HepG2 (cell line): ENCODE results near the gene WDR82. TPM values are rescaled to one million over a fixed set of nuclear protein-coding genes. Genes with fewer than 3 reads are reported as not detected.

Experiments
- CBX5 ChIP-seq: sonication (generic); formaldehyde crosslinking; IDR thresholded peaks from 2 replicates; pipeline ENCODE4 v1.4.0; 2020; ENCODE audit warnings: missing genetic modification reagents, borderline replicate concordance
- DPF2 ChIP-seq: sonication (generic); formaldehyde crosslinking; IDR thresholded peaks from 2 replicates; pipeline ENCODE4 v1.4.0; 2020; ENCODE audit warnings: mild to moderate bottlenecking, low read depth, missing genetic modification reagents, borderline replicate concordance
- DRAP1 ChIP-seq: IDR thresholded peaks from 2 replicates; pipeline ENCODE4 v1.6.1; 2016; ENCODE audit warnings: missing genetic modification reagents, missing compliant biosample characterization
- ESRRA ChIP-seq: sonication (generic); formaldehyde crosslinking; IDR thresholded peaks from 2 replicates; pipeline ENCODE4 v1.5.1; 2020; ENCODE audit warnings: mild to moderate bottlenecking, low read depth, missing genetic modification reagents
- FOXO1 ChIP-seq: sonication (generic); formaldehyde crosslinking; IDR thresholded peaks from 2 replicates; pipeline ENCODE4 v1.4.0; 2020; ENCODE audit warnings: missing genetic modification reagents
- GATAD1 ChIP-seq: IDR thresholded peaks from 2 replicates; pipeline ENCODE4 v1.6.1; 2016; ENCODE audit warnings: missing genetic modification reagents, missing compliant biosample characterization
- HNF4G ChIP-seq, 2 experiments: sonication (generic) in 1 of 2; formaldehyde crosslinking in 1 of 2; IDR thresholded peaks; 2 replicates each; pipeline versions ENCODE4 v1.4.0 to v1.6.1; 2011 to 2020; ENCODE audit warnings: borderline replicate concordance in 2 of 2, low read depth in 2 of 2, mild to moderate bottlenecking in 2 of 2, low read length in 1 of 2, missing genetic modification reagents in 1 of 2, moderate library complexity in 1 of 2
- MLXIP ChIP-seq: sonication (generic); formaldehyde crosslinking; IDR thresholded peaks from 2 replicates; pipeline ENCODE4 v1.9.0; 2021; ENCODE audit warnings: missing genetic modification reagents, borderline replicate concordance
- RCOR2 ChIP-seq: IDR thresholded peaks from 2 replicates; pipeline ENCODE4 v1.6.1; 2016; ENCODE audit warnings: missing biosample characterization, missing genetic modification reagents
- RFX1 ChIP-seq: fragments of 450-650 bp; IDR thresholded peaks from 2 replicates; pipeline ENCODE4 v1.6.1; 2017
- SALL2 ChIP-seq: sonication (generic); formaldehyde crosslinking; IDR thresholded peaks from 2 replicates; pipeline ENCODE4 v1.8.1; 2023; ENCODE audit warnings: mild to moderate bottlenecking, missing genetic modification reagents, inconsistent platforms
- SP5 ChIP-seq: IDR thresholded peaks from 2 replicates; pipeline ENCODE4 v1.6.1; 2016; ENCODE audit warnings: low read depth, borderline replicate concordance
- SUZ12 ChIP-seq: fragments of 150-350 bp; IDR thresholded peaks from 2 replicates; pipeline ENCODE4 v1.6.1; 2014; ENCODE audit warnings: low read depth, low read length
- TFAP4 ChIP-seq: sonication (generic); IDR thresholded peaks from 2 replicates; pipeline ENCODE4 v1.6.1; 2016; ENCODE audit warnings: low read depth, borderline replicate concordance
- ZBTB4 ChIP-seq: sonication (generic); formaldehyde crosslinking; IDR thresholded peaks from 2 replicates; pipeline ENCODE4 v1.4.0; 2020; ENCODE audit warnings: missing genetic modification reagents, mild to moderate bottlenecking, borderline replicate concordance
- ZBTB7B ChIP-seq: sonication (generic); formaldehyde crosslinking; IDR thresholded peaks from 2 replicates; pipeline ENCODE4 v1.4.0; 2020; ENCODE audit warnings: missing genetic modification reagents
- ZFP1 ChIP-seq: IDR thresholded peaks from 2 replicates; pipeline ENCODE4 v1.6.1; 2016
- ZFP36L1 ChIP-seq: sonication (generic); formaldehyde crosslinking; IDR thresholded peaks from 2 replicates; pipeline ENCODE4 v1.8.0; 2022; ENCODE audit warnings: mild to moderate bottlenecking, missing genetic modification reagents, moderate library complexity
- ZFP41 ChIP-seq: sonication (generic); formaldehyde crosslinking; IDR thresholded peaks from 2 replicates; pipeline ENCODE4 v1.4.0; 2020; ENCODE audit warnings: mild to moderate bottlenecking, missing genetic modification reagents, borderline replicate concordance
- ZNF274 ChIP-seq: sonication (generic); formaldehyde crosslinking; IDR thresholded peaks from 2 replicates; pipeline ENCODE4 v1.5.1; 2020; ENCODE audit warnings: mild to moderate bottlenecking, missing genetic modification reagents
- ZNF367 ChIP-seq: sonication (generic); formaldehyde crosslinking; IDR thresholded peaks from 2 replicates; pipeline ENCODE4 v1.4.0; 2020; ENCODE audit warnings: missing genetic modification reagents, borderline replicate concordance
- ZNF430 ChIP-seq: sonication (generic); formaldehyde crosslinking; IDR thresholded peaks from 2 replicates; pipeline ENCODE4 v1.9.0; 2021; ENCODE audit warnings: mild to moderate bottlenecking, missing genetic modification reagents
- ZNF468 ChIP-seq: sonication (generic); formaldehyde crosslinking; IDR thresholded peaks from 2 replicates; pipeline ENCODE4 v1.8.0; 2022; ENCODE audit warnings: mild to moderate bottlenecking, moderate library complexity, missing genetic modification reagents
- ZNF776 ChIP-seq: sonication (generic); formaldehyde crosslinking; IDR thresholded peaks from 2 replicates; pipeline ENCODE4 v1.4.0; 2020; ENCODE audit warnings: mild to moderate bottlenecking, missing genetic modification reagents
- polyA plus RNA-seq, 8 experiments: library from polyadenylated mRNA; depleted of rRNA in 3 of 8; stranded (reverse) in 7 of 8; unstranded in 1 of 8; fragments of >200 nt; fragmentation: Illumina TruSeq in 4 of 8; extraction: Trizol in 4 of 8; gene quantifications; 2 replicates each; pipeline versions ENCODE4 v1.2.1 to v1.2.3, GENCODE V29; 2011 to 2016; ENCODE audit warnings: low read depth in 4 of 8, missing spikeins in 1 of 8, mixed read lengths in 1 of 8; ENCODE audit not compliant: insufficient read depth in 1 of 8
- total RNA-seq, 5 experiments: library from RNA; depleted of rRNA; stranded (reverse); fragments of >200 nt; fragmentation: Illumina TruSeq; extraction: Trizol; gene quantifications; 2 replicates each; pipeline ENCODE4 v1.2.3, GENCODE V29; 2016; ENCODE audit warnings: low read depth in 1 of 5

WDR82 gene
- total and polyA plus RNA-seq, 2 of the 13 experiments (the other 11 are each of a cell fraction or from before 2014, with no cell fraction given): 39.1 to 59.5 TPM

GRCh38 chr3:52210550-52211046 lies 67.9 kb downstream of the WDR82 start (continued):
- TF ChIP-seq ZBTB7B (CRISPR knock-in tag) (peak; percentile 84; the same call in 1 of the 2 replicates), ZFP41 (CRISPR knock-in tag) (no peak), MLXIP (CRISPR knock-in tag) (no peak), ZFP1 (CRISPR knock-in tag) (peak; percentile 67; the same call in 1 of the 2 replicates), SP5 (peak; percentile 80), CBX5 (CRISPR knock-in tag) (peak; percentile 50; the same call in 1 of the 2 replicates), ZNF367 (no peak), TFAP4 (no peak), SUZ12 (no peak), GATAD1 (peak; percentile 61; the same call in 1 of the 2 replicates), RCOR2 (CRISPR knock-in tag) (peak; percentile 88), ZNF468 (no peak), FOXO1 (CRISPR knock-in tag) (peak; percentile 73), RFX1 (no peak), DPF2 (CRISPR knock-in tag) (peak; percentile 96), DRAP1 (peak; percentile 57; the same call in 1 of the 2 replicates), ZNF776 (CRISPR knock-in tag) (no peak), ZNF274 (CRISPR knock-in tag) (peak; percentile 33; the same call in 1 of the 2 replicates), ESRRA (CRISPR knock-in tag) (0 out of 2 replicates have a peak, but pooled peaks have one; percentile 44), ZFP36L1 (peak; percentile 51; the same call in 1 of the 2 replicates), SALL2 (CRISPR knock-in tag) (0 out of 2 replicates have a peak, but pooled peaks have one; percentile 62), ZBTB4 (CRISPR knock-in tag) (no peak), HNF4G (IDR thresholded peaks at IDR 0.05; ENCODE audit: borderline replicate concordance, low read depth, low read length) (peak; percentile 61; the same call in 1 of the 2 replicates), HNF4G (CRISPR knock-in tag; IDR thresholded peaks at IDR 0.05; ENCODE audit: borderline replicate concordance, low read depth) (no peak), ZNF430 (CRISPR knock-in tag) (0 out of 2 replicates have a peak, but pooled peaks have one; percentile 41)
